ENCODE results near the gene MINK1.

DNA sequence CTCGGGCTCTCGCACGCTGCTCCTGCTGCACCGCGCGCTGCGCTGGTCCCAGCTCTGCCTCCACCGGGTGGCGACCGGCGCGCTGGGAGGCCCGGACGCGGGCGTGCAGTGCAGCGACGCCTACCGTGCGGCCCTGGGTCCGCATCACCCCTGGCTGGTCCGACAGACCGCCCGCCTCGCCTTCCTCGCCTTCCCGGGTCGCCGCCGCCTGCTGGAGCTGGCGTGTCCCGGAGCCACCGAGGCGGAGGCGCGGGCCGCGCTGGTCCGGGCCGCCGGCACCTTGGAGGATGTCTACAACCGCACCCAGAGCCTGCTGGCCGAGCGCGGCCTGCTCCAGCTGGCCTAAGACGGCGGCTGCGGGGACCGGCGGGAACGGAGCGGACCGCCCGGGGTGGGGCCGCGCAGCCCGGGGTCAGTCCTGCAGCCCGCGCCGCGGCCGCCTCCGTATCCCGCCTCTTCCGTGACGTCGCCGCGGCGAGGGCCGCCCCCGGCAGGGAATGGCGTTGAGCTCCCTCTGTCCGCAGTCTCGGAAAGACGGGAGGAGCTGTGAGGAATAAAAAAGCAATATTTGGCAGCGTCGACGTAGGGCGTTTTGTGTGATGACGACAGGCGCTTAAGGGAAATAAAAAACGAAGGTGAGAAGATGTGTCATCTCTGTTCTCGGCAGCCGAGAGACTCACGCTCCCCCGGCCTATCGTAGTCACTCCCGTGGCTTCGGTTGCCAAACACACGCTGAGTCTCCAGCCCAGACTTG lies 43.0 kb upstream of the MINK1 start:
- TF ChIP-seq POLR2A (IDR thresholded peaks at IDR 0.05; ENCODE audit: extremely low read depth, insufficient read length): peak; percentile 35
- TF ChIP-seq, protein P1, sequence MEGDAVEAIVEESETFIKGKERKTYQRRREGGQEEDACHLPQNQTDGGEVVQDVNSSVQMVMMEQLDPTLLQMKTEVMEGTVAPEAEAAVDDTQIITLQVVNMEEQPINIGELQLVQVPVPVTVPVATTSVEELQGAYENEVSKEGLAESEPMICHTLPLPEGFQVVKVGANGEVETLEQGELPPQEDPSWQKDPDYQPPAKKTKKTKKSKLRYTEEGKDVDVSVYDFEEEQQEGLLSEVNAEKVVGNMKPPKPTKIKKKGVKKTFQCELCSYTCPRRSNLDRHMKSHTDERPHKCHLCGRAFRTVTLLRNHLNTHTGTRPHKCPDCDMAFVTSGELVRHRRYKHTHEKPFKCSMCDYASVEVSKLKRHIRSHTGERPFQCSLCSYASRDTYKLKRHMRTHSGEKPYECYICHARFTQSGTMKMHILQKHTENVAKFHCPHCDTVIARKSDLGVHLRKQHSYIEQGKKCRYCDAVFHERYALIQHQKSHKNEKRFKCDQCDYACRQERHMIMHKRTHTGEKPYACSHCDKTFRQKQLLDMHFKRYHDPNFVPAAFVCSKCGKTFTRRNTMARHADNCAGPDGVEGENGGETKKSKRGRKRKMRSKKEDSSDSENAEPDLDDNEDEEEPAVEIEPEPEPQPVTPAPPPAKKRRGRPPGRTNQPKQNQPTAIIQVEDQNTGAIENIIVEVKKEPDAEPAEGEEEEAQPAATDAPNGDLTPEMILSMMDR (IDR thresholded peaks at IDR 0.05; ENCODE audit: low read depth, low read length): peak; percentile 30
- TF ChIP-seq, protein P2, sequence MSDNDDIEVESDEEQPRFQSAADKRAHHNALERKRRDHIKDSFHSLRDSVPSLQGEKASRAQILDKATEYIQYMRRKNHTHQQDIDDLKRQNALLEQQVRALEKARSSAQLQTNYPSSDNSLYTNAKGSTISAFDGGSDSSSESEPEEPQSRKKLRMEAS (IDR thresholded peaks at IDR 0.05; ENCODE audit: low read depth, low read length): peak; percentile 49; the same call in 1 of the 2 replicates

All from NB4 (cell line).